HG02973 (cell line): ENCODE data around the gene PIPOX.

ENCODE experiments used
- ATAC-seq: cut with Tn5 transposase; IDR thresholded peaks from one replicate; pipeline ENCODE4 v1.9.1; 2021; ENCODE audit warnings: moderate library complexity; ENCODE audit not compliant: unreplicated experiment

The PIPOX gene

GRCh38 chr17:29042679-29043538 lies at the start of gene PIPOX:
PIPOX (plus strand) TSS chr17:29043141; CDS start chr17:29043226, 85 bp downstream.
- ATAC-seq = no peak

GRCh38 chr17:28993645-28994426 lies 49.1 kb upstream of the PIPOX start:
- ATAC-seq = no peak

DNA sequence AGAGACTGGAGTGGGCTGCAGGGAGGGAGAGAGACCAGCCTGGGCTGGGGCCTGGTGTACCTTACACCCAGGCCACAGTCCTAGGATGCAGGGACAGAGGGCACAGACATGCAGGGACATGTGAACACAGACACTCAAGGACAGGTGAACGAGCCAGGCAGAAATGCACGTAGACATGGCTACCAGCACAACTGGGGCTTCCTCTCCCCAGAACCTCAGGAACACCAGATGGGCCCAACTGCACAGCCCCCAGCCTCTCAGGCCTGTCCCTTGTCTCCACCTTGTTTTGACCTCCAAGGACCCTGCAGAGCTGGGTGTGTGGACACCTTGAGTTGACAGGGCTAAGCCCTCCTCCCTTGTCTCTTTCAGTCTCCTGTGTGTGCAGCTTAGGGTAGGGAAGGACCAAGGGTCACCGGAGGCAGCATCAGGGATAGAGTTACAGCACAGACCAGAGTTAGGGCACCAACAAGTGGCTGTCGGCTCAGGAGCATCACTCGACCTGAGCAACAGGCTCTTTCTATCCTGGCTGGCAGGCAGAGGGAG lies 46.3 kb upstream of the PIPOX start:
- no peak for ATAC-seq

DNA sequence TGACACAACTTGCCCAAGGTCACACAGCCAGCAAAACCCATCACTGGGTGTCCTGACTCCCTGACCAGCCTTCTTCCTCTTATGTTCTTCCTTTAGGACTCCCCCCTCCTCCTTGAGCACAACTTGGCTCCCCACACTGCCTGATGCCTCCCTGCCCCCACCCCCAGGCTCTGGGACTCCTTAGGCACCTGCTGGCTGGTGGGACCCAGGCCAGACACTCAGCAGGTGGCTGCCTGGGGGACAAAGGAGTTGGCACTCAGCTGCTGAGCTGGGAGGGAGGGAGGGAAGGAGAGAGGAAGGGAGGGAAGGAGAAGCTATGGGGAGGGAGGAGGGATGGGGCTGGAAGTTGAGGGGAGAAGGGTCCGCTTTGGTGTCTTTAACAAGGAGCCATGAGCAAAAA lies 45.1 kb upstream of the PIPOX start:
- no peak for ATAC-seq

- ATAC-seq = no peak
Measured at GRCh38 chr17:28999206-28999605, 43.7 kb upstream of the PIPOX start.

- no peak for ATAC-seq
Measured at GRCh38 chr17:29000973-29001372, 42.0 kb upstream of the PIPOX start.

- ATAC-seq = no peak
Measured at GRCh38 chr17:29002811-29003210, 40.1 kb upstream of the PIPOX start.

DNA sequence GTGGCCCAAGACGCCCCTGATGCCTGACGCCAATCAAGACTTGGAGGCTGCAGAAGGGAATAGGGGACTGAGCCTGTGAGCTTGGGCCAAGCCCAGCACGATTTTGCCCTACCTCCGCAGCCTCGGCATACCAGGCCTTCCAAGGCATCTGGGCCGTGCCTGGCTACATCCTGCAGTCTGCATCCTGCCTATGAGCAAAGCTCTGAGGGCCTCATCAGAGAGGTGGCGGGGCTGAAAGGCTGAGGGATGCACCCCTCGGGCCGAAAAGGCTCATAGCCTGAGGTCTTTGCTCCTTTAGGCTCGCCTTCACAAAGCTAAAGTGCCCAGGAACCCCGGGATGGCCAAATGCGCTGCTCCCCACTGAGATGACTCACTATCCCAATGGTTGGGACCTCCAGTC lies 39.7 kb upstream of the PIPOX start:
- ATAC-seq = no peak

DNA sequence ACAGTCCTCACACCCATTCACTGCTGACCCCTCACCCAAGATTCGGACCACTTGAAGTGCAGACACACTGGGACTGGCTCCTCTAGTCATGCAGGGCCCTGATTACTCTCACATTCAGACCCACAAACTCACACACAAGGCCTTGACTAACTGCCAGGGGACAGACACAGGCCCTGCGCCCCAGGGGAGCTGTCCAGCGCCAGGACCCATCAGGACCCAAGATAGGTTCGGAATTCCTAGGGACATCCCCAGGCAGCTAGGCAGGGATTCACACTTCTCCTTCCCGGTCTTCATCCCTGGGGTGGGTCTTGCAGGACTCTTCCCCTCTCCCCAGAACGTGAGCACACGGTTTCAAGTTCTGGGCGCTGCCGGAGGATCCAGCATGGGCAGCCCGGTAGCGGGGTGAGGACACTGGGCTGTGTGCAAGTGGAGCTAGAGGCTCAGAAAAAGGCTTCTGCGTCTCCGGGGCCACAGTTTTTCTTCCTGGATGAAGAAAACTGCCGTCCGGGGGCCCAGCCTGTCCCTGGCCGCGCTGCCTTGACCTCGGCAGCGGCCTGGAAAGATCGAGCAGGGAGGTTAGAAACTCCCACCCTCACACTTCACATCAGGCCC lies 38.8 kb upstream of the PIPOX start:
- no peak for ATAC-seq

GRCh38 chr17:29005936-29006511 lies 36.9 kb upstream of the PIPOX start, which contains the start of gene SEZ6:
SEZ6 (minus strand) TSS chr17:29006033; CDS start chr17:29005869, 164 bp downstream.
- ATAC-seq = no peak

GRCh38 chr17:29007456-29007855 lies 35.5 kb upstream of the PIPOX start:
- ATAC-seq = no peak

DNA sequence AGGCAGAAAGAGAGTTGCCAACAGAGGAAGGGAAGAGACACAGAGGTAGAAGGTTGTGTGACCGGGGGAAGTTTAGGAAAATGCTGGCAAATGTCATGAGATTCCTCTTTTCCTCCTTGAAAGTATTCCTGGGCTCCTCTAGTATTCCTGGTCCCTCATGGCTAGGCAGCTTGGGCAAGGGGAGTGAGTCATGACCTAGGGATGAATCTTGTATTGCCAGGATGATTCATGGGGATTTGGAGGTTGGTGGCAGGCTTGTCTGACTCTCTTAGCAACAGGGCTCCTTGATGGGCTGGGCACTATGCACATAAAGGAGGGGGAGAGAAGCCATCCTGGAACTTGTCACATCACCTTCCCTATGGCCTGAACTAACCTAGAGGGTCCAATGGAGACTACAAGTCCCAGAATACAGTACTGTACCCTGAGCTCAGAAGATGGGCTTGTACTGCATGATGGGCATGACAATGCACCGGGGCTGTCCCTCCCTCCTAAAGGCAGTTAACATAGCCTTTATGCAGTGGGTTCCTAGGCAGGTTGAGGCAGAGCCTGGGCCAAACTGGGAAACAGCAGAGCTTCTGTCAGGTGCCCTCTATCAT lies 35.0 kb upstream of the PIPOX start:
- no peak for ATAC-seq

DNA sequence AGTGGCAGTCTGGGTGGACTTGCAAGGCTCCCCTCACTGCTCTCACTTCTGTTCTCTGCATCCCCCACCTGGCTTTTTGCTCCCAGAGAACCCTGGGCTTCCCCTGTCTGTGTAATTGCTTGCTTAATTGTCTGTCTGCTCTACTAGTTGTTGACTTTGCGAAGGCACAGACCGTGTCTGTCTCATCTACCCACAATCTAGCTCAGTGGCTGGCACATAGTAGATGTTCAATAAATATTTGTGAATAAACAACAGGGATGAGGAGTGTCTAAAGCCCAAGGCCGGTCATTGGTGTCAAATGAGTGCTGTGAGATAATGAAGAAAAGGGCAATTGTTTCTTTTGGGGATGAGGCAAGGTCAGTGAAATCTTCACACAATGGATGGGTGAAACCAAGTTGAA lies 34.4 kb upstream of the PIPOX start:
- no peak for ATAC-seq

DNA sequence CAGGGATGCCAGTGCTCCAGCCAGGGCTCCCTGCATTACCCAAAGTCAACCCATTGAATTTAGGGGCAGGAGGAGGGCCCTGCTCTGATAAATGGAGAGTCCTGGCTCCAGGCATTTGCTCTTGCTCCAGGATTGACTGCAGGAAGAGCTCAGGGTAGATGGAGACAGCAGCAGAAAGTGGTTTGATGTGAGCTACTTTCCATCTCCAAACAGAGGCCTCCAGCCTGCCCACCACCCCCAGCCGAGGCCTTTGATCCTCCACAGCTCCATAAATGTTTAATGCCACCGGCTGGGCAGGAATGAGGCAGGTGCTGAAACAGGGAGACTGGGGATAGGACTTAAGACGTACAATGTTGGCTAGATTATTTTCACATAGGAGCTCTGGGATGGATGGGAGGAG lies 32.8 kb upstream of the PIPOX start:
- no peak for ATAC-seq

DNA sequence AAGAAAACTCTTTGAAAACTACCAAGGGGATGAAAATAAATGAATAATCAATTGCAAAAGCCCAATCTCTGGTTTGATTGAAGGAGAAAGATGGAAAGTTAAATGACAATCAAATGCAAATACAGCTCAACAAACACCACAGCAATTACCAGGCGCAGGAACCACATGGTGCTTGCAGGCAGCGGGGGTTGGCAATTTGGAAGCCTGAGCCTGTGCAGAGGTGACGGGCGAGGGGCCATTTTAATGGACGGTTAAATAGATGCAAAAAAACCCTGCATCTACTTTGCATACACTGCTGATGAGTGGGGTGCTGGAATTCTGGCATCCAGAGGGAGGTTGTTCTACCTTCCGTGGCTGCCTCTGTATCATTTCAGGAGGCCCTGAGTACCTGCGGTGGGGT lies 32.4 kb upstream of the PIPOX start:
- no peak for ATAC-seq

- ATAC-seq = no peak
Measured at GRCh38 chr17:29012535-29012934, 30.4 kb upstream of the PIPOX start.

DNA sequence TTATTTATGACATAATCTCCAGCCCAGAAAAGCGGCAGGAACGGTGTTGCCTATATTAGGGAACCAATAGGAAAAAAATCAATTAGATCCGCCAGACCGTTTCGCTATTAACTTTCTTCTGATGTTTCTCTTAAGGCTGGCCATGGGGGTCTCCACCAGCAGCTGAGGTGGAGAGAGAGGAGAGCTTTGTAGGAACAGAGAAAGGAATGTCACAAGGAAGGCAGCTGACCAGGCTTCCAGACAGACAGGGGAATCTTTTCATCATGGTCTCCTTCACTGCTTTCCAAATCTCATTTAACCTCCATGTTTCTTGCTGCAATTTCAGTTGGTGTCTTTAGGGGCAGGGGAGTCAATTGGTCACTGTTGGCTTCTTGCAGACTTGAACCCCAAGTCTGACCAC lies 28.2 kb upstream of the PIPOX start:
- no peak for ATAC-seq

DNA sequence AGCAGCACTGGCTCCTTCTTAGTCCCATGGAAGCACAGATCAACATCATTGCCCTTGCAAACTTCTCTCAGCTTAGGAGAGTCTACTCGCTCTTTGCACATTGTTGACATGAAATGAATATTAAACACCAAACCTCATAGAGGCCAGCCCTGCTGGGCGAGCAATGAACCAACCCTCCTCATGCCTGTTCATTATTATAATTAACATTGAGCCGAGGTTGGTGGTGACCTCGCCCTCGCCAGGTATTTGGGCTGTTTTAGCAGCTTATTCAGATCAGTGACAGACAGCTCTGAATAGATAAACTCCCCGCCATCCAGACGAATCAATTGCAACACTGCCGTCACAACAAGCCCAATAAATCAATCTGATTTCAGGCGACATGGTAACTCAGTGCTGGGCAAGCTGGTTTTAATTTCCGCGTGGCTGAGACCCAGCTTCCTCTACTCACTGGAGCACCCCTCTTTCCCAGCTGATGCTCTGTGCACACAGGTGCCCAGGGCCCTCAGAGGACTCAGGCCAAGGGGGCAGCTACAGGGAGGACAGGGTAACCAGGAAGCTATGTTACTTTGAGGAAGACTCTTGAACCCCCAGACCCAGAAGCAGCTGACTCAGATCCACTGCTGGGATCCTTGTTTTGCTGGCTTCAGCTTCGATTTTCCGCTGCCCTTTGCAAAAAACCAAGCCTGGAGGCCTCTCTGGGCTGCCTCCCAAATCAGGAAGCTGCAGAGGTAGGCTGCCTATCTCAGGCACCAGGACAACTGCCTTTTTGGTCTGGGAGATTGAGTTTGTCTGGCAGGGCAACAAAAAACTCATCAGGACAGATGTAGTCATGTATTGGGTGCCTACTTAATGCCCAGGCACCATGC lies 26.4 kb upstream of the PIPOX start:
- no peak for ATAC-seq

- no peak for ATAC-seq
Measured at GRCh38 chr17:29018788-29019474, 24.0 kb upstream of the PIPOX start.
